Activated T-cell treated with anti-CD3 and anti-CD28 coated beads, Interleukin-2, amount 50 U/mL, for 4 hours (primary cell): Measurements from ENCODE around the gene GJD3. TPM values are rescaled to one million over a fixed set of nuclear protein-coding genes. Genes with fewer than 3 reads are reported as not detected.

Experiments used
- ATAC-seq, 2 donors: fragments of 200-7000 bp; cut with Tn5 transposase; one replicate each; pipeline ENCODE4 v1.10.0; 2021
- DNase-seq: peaks from one replicate; pipeline ENCODE4 v3.0.0-alpha.2; 2020
- H3K27me3 Mint-ChIP-seq: one replicate; pipeline ENCODE4 v1.8.0; 2021; ENCODE audit warnings: low read depth, mixed read lengths
- H3K36me3 Mint-ChIP-seq: one replicate; pipeline ENCODE4 v1.8.0; 2022; ENCODE audit warnings: mixed read lengths; ENCODE audit not compliant: insufficient read depth
- H3K4me1 Mint-ChIP-seq: one replicate; pipeline ENCODE4 v1.8.0; 2021; ENCODE audit warnings: low read depth, mixed read lengths
- H3K4me3 Mint-ChIP-seq: one replicate; pipeline ENCODE4 v1.8.0; 2021; ENCODE audit warnings: mild to moderate bottlenecking, moderate library complexity, mixed read lengths
- H3K9me3 Mint-ChIP-seq: one replicate; pipeline ENCODE4 v1.8.0; 2021; ENCODE audit warnings: mixed read lengths
- total RNA-seq, 3 donors: library from RNA; stranded (reverse); gene quantifications; one replicate each; pipeline ENCODE4 v1.2.1, GENCODE V29; 2021

GJD3 gene
- total RNA-seq, 3 donors from 2014 or later = not detected

DNA sequence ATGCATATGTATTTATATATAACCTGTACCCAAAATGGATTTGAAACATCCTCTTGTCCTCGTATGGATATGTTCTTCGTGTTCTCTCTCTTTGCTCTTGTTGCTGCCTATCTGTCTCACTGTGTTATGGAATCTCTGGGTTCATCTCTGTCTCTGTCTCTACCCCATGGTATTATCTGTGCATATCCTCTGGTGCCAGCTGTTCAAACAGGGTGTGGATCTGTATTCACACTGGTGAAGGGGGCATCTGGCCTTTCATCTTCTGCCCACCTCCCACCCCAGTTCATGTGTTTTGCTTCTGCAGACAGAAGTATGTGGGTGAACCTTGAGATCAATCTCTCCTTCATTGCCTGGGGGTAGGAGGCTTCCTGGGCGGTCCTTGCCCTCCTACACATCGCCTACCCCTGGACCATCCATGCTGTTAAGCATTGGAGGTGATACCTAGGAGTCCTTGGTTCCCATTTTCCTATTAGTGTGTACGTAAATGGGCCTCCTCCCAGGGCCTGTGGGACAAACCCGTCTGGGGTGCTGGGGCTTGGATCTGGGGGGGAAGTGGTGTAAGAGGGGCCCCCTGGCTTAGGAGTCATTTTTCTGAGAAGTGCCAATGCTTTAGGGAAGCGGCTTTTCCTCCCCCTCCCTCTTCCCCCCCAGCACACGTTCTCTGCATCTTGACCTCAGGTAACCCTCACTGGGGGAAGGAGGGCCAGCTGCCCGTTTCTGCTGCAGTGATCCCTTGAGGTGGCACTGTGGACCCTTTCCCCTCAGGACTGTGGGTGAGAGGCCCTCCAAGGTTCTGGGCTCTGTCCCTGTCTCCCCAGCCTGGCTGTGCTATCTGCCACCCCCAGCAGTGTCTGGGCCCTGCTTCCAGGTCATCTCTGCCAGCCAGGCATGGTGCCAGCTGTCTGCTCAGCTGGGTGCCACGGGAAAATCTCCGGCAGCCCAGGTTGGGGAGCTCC lies 34.4 kb downstream of the GJD3 start:
- Mint-ChIP-seq H3K4me3 (peak overlapping the region; percentile 20), H3K27me3 (no peaks in the 10 kb centered on the region), H3K9me3 (no peaks in the 10 kb centered on the region), H3K4me1 (peaks cover 88% of the 10 kb centered on the region), H3K36me3 (peaks cover 23% of the 10 kb centered on the region)
- ATAC-seq (no peak), DNase-seq (no peak)

DNA sequence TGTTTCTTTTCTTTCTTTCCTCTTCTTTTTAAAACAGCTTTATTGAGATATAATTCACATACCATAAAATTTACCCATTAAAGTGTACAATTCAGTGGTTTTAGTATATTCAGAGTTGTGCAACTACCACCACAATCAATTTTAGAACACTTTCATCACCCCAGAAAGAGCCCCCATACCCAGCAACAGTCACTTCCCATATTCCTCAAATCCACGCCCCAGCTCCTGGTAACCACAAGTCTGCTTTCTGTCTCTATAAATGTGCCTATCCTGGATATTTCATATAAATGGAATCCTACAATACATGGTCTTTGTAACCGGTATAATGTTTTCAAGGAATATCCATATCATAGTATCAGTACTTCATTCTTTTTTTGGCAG lies 36.2 kb downstream of the GJD3 start:
- Mint-ChIP-seq H3K4me1 (peaks cover 84% of the 10 kb centered on the region), H3K36me3 (peaks cover 16% of the 10 kb centered on the region), H3K9me3 (no peaks in the 10 kb centered on the region), H3K27me3 (no peaks in the 10 kb centered on the region), H3K4me3 (peak overlapping the region; percentile 61)
- ATAC-seq (no peak), DNase-seq (no peak)

DNA sequence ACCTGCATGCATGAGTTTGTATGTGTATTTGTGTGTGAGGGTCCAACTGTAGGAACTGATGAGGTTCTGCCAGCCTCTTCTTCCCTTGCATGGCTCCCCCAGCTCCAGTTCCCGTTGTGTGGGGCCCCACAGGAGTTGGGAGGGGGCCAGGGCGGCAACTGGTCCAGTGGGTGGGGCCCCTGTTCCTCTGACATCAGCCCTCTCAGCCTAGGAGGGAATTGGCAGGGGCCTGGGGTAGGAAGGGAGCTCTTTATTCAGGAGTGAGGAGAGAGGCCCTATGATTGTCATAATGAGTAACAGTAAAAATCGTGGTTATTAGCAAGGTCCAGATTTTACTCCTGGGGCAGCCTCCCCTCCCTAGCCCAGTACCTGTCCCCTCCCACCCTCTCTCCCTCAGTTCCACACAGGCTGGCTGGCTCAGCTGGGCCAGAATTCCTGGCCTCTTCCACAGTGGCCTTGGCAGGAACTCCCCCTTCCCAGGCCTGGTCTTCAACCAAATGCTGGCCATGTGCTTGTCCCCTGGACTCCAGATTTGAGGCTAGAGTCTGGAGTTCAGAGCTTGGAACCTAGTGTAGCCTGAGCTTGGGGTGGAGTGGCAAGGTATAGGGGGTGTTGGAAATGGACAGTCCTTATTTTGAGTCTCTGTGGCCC lies 36.7 kb downstream of the GJD3 start:
- H3K36me3 Mint-ChIP-seq = peaks cover 16% of the 10 kb centered on the region
- H3K9me3 Mint-ChIP-seq = no peaks in the 10 kb centered on the region
- H3K27me3 Mint-ChIP-seq = no peaks in the 10 kb centered on the region
- peak overlapping the region; percentile 82 for H3K4me3 Mint-ChIP-seq
- H3K4me1 Mint-ChIP-seq = peaks cover 85% of the 10 kb centered on the region
- DNase-seq = no peak
- no peak for ATAC-seq

GRCh38 chr17:40327244-40327729 lies 37.2 kb downstream of the GJD3 start:
- H3K4me1 Mint-ChIP-seq = peaks cover 82% of the 10 kb centered on the region
- DNase-seq (no peak), ATAC-seq (no peak)
- peaks cover 12% of the 10 kb centered on the region for H3K36me3 Mint-ChIP-seq
- no peaks in the 10 kb centered on the region for H3K27me3 Mint-ChIP-seq
- no peaks in the 10 kb centered on the region for H3K9me3 Mint-ChIP-seq
- peak overlapping the region; percentile 82 for H3K4me3 Mint-ChIP-seq

- Mint-ChIP-seq H3K4me1 (peaks cover 85% of the 10 kb centered on the region), H3K36me3 (peaks cover 12% of the 10 kb centered on the region), H3K4me3 (peak overlapping the region; percentile 82), H3K9me3 (no peaks in the 10 kb centered on the region), H3K27me3 (no peaks in the 10 kb centered on the region)
- DNase-seq = no peak
- no peak for ATAC-seq
Observed at GRCh38 chr17:40326832-40327199, 37.7 kb downstream of the GJD3 start.

GRCh38 chr17:40326014-40326831 lies 38.3 kb downstream of the GJD3 start:
- H3K4me3 Mint-ChIP-seq = peak overlapping the region; percentile 82
- peak; percentile 34 for DNase-seq
- H3K27me3 Mint-ChIP-seq = no peaks in the 10 kb centered on the region
- H3K36me3 Mint-ChIP-seq = peaks cover 9% of the 10 kb centered on the region
- ATAC-seq = peak; percentile 12 to 14
- H3K9me3 Mint-ChIP-seq = no peaks in the 10 kb centered on the region
- peaks cover 85% of the 10 kb centered on the region for H3K4me1 Mint-ChIP-seq

- H3K36me3 Mint-ChIP-seq = peaks cover 7% of the 10 kb centered on the region
- DNase-seq (no peak), ATAC-seq (peak; percentile 19 to 23)
- H3K4me1 Mint-ChIP-seq = peaks cover 84% of the 10 kb centered on the region
- no peaks in the 10 kb centered on the region for H3K9me3 Mint-ChIP-seq
- peak overlapping the region; percentile 98 for H3K4me3 Mint-ChIP-seq
- no peaks in the 10 kb centered on the region for H3K27me3 Mint-ChIP-seq
Observed at GRCh38 chr17:40325156-40326013, 39.2 kb downstream of the GJD3 start.

- peak overlapping the region; percentile 98 for H3K4me3 Mint-ChIP-seq
- H3K9me3 Mint-ChIP-seq = no peaks in the 10 kb centered on the region
- ATAC-seq = peak; percentile 2 to 6
- H3K36me3 Mint-ChIP-seq = peaks cover 7% of the 10 kb centered on the region
- H3K4me1 Mint-ChIP-seq = peaks cover 81% of the 10 kb centered on the region
- peak; percentile 69 for DNase-seq
- H3K27me3 Mint-ChIP-seq = no peaks in the 10 kb centered on the region
Observed at GRCh38 chr17:40323391-40324381, 40.9 kb downstream of the GJD3 start.

GRCh38 chr17:40322358-40323315 lies 41.9 kb downstream of the GJD3 start:
- Mint-ChIP-seq H3K9me3 (no peaks in the 10 kb centered on the region), H3K4me3 (peak overlapping the region; percentile 98), H3K4me1 (peaks cover 75% of the 10 kb centered on the region), H3K27me3 (no peaks in the 10 kb centered on the region), H3K36me3 (peaks cover 2% of the 10 kb centered on the region)
- DNase-seq (peak; percentile 73), ATAC-seq (peak; percentile 27 to 33)

DNA sequence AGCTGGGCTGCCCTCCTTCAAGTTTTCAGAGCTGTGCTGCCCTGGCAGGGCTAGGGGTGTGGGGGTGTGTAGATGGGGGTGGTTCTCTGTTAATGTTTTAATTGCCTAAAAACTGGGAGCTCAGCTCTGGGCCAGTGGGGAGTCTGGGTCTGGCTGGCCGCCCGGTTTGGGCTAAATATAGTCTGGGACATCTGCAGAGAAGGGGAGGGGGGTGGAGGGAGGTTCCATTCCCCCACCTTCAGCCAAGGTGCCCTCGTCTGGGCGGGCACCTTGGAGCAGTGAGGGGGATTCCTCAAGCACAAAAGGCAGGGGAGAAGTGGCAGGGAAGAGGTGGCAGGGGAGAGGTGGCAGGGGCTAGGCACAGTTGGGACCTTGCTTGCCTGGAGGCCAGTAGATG lies 42.6 kb downstream of the GJD3 start:
- H3K4me1 Mint-ChIP-seq = peaks cover 75% of the 10 kb centered on the region
- peaks cover 2% of the 10 kb centered on the region for H3K36me3 Mint-ChIP-seq
- H3K27me3 Mint-ChIP-seq = no peaks in the 10 kb centered on the region
- H3K4me3 Mint-ChIP-seq = peak overlapping the region; percentile 98
- no peaks in the 10 kb centered on the region for H3K9me3 Mint-ChIP-seq
- ATAC-seq = no peak
- no peak for DNase-seq

- Mint-ChIP-seq H3K4me1 (peaks cover 72% of the 10 kb centered on the region), H3K36me3 (peaks cover 2% of the 10 kb centered on the region), H3K9me3 (no peaks in the 10 kb centered on the region), H3K4me3 (peak overlapping the region; percentile 98), H3K27me3 (no peaks in the 10 kb centered on the region)
- no peak for DNase-seq
- no peak for ATAC-seq
Observed at GRCh38 chr17:40321524-40321929, 43.0 kb downstream of the GJD3 start.
